Right lobe of liver (tissue), 6 donors: Measurements from ENCODE around the gene ANXA3. TPM values are rescaled to one million over a fixed set of nuclear protein-coding genes. Genes with fewer than 3 reads are reported as not detected.
A peak's percentile ranks its signal among the peaks of the same experiment; 100 is the strongest.
"Not testable (repeated sequence)": the region's sequence is repeated elsewhere in the genome, so short reads cannot be mapped to it uniquely, and the experiment has no call there.

Experiments used
- ATAC-seq, 4 donors: fragments of 200-7000 bp; cut with Tn5 transposase; one replicate each; pipeline ENCODE4 v1.9.1; 2020; ENCODE audit warnings: mild to moderate bottlenecking in 4 of 4, moderate library complexity in 4 of 4
- DNase-seq, 3 donors: peaks; one replicate each; pipeline ENCODE4 v3.0.0-alpha.2; 2020
- H3K27ac ChIP-seq, 3 donors: fragments of 200-600 bp; one replicate each; pipeline ENCODE4 v1.8.0; 2022
- H3K27me3 ChIP-seq, 2 donors: fragments of 200-600 bp; one replicate each; pipeline ENCODE4 v1.8.0; 2022
- H3K36me3 ChIP-seq, 4 donors: fragments of 200-600 bp; sonication (generic) in 1 of 4; one replicate each; pipeline versions ENCODE4 v1.5.1 to v1.8.0; 2017 to 2022; ENCODE audit warnings: control low read depth in 1 of 4
- H3K4me1 ChIP-seq, 4 donors: fragments of 200-600 bp; sonication (generic) in 1 of 4; one replicate each; pipeline versions ENCODE4 v1.5.1 to v1.8.0; 2017 to 2022; ENCODE audit warnings: control low read depth in 1 of 4
- H3K4me3 ChIP-seq, 3 donors: fragments of 200-600 bp; one replicate each; pipeline ENCODE4 v1.8.0; 2022
- H3K9me3 ChIP-seq, 4 donors: fragments of 200-600 bp; sonication (generic) in 1 of 4; one replicate each; pipeline versions ENCODE4 v1.5.1 to v1.8.0; 2017 to 2022; ENCODE audit warnings: control low read depth in 1 of 4
- POLR2A ChIP-seq: fragments of 450-650 bp; IDR thresholded peaks from one replicate; pipeline ENCODE4 v1.6.1; 2017; ENCODE audit warnings: antibody characterized with exemption, mild to moderate bottlenecking
- WGBS: methylation state at CpG from one replicate; pipeline ENCODE4 v1.1.6; 2018; ENCODE audit warnings: low coverage, low lambda C conversion rate; ENCODE audit not compliant: insufficient coverage; ENCODE audit errors: missing lambda C conversion rate; 5-methylcytosine and 5-hydroxymethylcytosine counted together
- intact Hi-C, 2 donors: fragments of 100-400 bp; cut with DNase I; formaldehyde crosslinking; loops; one replicate each; pipeline versions ENCODE4 v1.11.2 to v1.14.1; 2022
- total RNA-seq, 6 experiments: library from RNA; depleted of rRNA in 2 of 6; stranded (reverse); fragments of >200 nt in 2 of 6; fragmentation: NEBNext Ultra II Directional in 3 of 6; extraction: Animal tissue kit (Norgen Biotek cat#: 25700) in 3 of 6; gene quantifications; one replicate each; pipeline versions ENCODE4 v1.1.0 to v1.2.4, GENCODE V29; 2016 to 2023
- TF ChIP-seq, protein P1 (sequence below), 4 donors: fragments of 200-600 bp in 3 of 4; fragments of 450-650 bp in 1 of 4; IDR thresholded peaks; one replicate each; pipeline versions ENCODE4 v1.5.1 to v1.8.0; 2016 to 2022; ENCODE audit warnings: antibody characterized with exemption in 4 of 4, mild to moderate bottlenecking in 2 of 4
- donor health status: DM: no; HTN: yes; CAD: no.
- donor health status: DM: no; HTN: no; CAD: no.
- donor health status: DM: no; HTN: no; CAD: no.
- donor health status: DM: no; HTN: yes; CAD: no.
- donor health status: DM: no; HTN: yes; CAD: no.

ANXA3 gene
- total RNA-seq, 6 experiments from 2014 or later, result 0.95 to 3.4 (median 2.0) TPM

DNA sequence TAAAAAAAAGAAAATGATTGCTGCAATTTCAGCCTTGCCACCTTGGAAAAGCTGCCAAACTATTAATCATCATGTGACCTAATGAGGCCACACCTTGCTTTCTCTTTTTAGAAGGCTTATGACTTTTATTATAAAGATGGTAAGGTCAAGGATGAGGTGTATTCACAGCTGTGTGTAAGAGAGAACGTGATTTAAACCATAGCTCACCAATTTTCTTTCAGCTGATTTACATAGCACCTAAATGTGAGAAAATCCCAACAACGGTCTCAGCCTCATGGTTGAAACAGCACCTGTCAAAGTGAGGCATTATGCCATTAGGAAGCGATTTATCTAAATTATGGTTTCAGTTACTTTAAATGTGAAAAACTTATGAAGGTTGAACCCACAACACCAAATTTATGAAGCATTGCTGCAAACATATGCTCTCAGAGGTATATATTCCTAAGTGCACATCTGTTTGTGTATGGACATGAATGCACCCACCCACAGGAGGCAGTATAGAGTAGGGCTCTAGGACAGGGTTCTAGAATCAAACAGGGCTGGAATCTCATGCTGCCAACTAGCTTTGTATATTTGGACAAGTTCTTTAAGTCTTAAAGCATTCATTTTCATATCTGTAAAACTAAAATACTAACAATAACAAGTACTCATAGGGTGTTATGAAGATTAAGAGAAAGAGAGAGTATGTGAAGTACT is 40.7 kb downstream of the ANXA3 start:
- intact Hi-C loops, result no loop called here
- DNase-seq (no peak), ATAC-seq (no peak)
- Histone ChIP-seq H3K27ac (no peak overlapping the region), H3K4me1 (no peaks in the 10 kb centered on the region), H3K4me3 (no peak overlapping the region), H3K9me3 (no peaks in the 10 kb centered on the region), H3K36me3 (no peaks in the 10 kb centered on the region), H3K27me3 (no peaks in the 10 kb centered on the region)
- 90% methylated on average over 3 of the region's 3 CpGs for WGBS
- no peak for TF ChIP-seq POLR2A
- TF ChIP-seq, protein P1, sequence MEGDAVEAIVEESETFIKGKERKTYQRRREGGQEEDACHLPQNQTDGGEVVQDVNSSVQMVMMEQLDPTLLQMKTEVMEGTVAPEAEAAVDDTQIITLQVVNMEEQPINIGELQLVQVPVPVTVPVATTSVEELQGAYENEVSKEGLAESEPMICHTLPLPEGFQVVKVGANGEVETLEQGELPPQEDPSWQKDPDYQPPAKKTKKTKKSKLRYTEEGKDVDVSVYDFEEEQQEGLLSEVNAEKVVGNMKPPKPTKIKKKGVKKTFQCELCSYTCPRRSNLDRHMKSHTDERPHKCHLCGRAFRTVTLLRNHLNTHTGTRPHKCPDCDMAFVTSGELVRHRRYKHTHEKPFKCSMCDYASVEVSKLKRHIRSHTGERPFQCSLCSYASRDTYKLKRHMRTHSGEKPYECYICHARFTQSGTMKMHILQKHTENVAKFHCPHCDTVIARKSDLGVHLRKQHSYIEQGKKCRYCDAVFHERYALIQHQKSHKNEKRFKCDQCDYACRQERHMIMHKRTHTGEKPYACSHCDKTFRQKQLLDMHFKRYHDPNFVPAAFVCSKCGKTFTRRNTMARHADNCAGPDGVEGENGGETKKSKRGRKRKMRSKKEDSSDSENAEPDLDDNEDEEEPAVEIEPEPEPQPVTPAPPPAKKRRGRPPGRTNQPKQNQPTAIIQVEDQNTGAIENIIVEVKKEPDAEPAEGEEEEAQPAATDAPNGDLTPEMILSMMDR (IDR thresholded peaks at IDR 0.05), result no peak

DNA sequence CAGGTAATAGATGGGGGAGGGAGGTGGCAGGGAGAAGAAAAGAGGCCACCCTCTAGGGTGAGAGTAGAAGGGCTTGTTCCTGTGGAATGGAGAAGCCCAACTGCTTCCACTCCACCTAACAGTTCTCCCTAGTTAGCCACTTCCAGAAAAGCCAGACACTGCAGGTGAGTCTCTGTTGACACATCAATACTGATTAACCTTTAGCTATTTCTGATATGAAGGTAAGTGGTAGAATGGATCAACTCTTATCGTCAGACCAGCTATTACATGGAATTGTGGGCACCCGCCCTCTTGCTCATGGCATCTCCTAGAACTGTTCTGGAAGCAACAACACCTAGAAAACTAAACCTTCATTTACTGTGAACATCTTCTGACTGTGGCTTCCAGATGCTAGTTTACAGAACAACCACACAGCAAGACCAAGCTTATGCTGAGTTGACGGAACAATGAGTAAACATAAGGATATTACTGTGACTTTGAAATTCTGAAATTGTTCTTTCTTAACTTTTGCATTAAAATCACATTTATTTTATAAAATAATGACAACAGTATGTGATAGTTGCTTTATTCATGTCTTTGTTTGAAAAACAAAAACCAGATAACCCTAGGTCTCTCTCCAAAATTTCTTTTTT is 44.7 kb downstream of the ANXA3 start:
- DNase-seq (no peak), ATAC-seq (peak in 1 of 4 donors; percentile 21)
- WGBS, result 61% methylated on average over 3 of the region's 3 CpGs
- TF ChIP-seq, protein P1 (IDR thresholded peaks at IDR 0.05), result no peak
- TF ChIP-seq POLR2A, result no peak
- intact Hi-C loops, result no loop called here
- no peak overlapping the region for H3K27ac ChIP-seq
- no peaks in the 10 kb centered on the region for H3K4me1 ChIP-seq
- no peaks in the 10 kb centered on the region for H3K36me3 ChIP-seq
- no peak overlapping the region for H3K4me3 ChIP-seq
- no peaks in the 10 kb centered on the region for H3K9me3 ChIP-seq
- no peaks in the 10 kb centered on the region for H3K27me3 ChIP-seq

DNA sequence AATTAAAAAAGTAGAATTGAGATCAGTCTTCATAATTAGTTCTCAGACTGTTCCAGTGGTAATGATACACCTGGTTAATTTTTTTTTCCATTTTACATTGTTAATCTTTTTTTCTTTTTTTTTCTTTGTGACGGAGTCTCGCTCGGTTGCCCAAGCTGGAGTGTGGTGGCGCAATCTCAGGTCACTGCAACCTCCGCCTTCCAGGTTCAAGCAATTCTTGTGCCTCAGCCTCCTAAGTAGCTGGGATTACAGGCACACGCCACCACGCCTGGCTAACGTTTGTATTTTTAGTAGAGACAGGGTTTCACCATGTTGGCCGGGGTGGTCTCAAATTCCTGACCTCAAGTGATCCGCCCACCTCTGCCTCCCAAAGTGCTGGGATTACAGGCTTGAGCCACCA is 46.9 kb downstream of the ANXA3 start:
- ATAC-seq, intact Hi-C loops, DNase-seq, H3K4me3 ChIP-seq, H3K27ac ChIP-seq, H3K9me3 ChIP-seq, H3K36me3 ChIP-seq, H3K4me1 ChIP-seq, H3K27me3 ChIP-seq: not testable (repeated sequence)
- 85% methylated on average over 10 of the region's 10 CpGs for WGBS

DNA sequence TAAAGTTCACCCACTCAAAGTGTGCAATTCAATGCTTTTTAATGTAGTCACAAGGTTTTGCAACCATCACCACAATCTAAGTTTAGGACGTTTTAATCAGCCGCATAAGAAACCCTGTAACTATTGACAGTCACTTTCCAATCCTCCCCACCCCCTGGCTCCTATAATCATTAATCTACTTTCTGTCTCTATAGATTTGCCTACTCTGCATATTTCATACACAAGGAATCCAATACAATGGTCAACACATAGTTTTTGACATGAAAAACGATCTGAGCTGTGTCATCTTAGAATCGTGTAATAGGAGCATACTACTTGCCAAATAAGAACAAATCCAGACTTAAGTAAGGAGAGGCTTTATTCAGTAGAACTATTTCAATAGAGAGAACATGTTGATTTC is 47.6 kb downstream of the ANXA3 start:
- Histone ChIP-seq H3K9me3 (no peaks in the 10 kb centered on the region), H3K27ac (no peak overlapping the region), H3K4me1 (no peaks in the 10 kb centered on the region), H3K36me3 (no peaks in the 10 kb centered on the region), H3K4me3 (no peak overlapping the region), H3K27me3 (no peaks in the 10 kb centered on the region)
- TF ChIP-seq, protein P1 (IDR thresholded peaks at IDR 0.05), result no peak
- TF ChIP-seq POLR2A, result no peak
- intact Hi-C loops, result no loop called here
- no peak for ATAC-seq
- WGBS, result 71% methylated on average over 4 of the region's 4 CpGs
- no peak for DNase-seq

DNA sequence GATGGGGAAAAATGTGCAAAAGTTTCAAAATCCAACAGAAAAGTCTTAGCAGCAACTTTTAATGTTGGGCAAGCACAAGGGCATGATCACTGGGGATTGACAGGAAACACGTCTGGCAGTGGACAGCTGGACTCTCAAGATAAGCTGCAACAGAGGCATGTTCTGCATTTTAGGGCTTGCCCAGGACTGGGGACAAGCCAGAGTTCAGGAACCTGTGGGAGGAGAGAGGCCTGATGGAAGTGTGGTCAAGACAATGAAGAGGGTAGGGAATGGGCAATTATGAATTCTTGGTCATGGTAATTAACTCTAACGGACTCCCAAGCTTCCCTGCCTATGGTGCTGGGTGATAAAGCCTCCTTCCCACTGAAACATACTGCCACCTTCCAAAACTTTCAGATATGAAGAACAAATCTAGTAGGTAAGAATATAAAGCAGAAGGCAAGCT is 48.4 kb downstream of the ANXA3 start:
- Histone ChIP-seq H3K27me3 (no peaks in the 10 kb centered on the region), H3K4me1 (no peaks in the 10 kb centered on the region), H3K4me3 (no peak overlapping the region), H3K9me3 (no peaks in the 10 kb centered on the region), H3K36me3 (no peaks in the 10 kb centered on the region), H3K27ac (no peak overlapping the region)
- DNase-seq (no peak), ATAC-seq (no peak)
- intact Hi-C loops, result no loop called here
- 46% methylated on average over 2 of the region's 2 CpGs for WGBS
- TF ChIP-seq POLR2A, result no peak
- TF ChIP-seq, protein P1 (IDR thresholded peaks at IDR 0.05), result no peak
